ENCODE results near the gene ST6GALNAC5.
"Not testable (repeated sequence)": the region's sequence is repeated elsewhere in the genome, so short reads cannot be mapped to it uniquely, and the experiment has no call there.

Gene ST6GALNAC5

DNA sequence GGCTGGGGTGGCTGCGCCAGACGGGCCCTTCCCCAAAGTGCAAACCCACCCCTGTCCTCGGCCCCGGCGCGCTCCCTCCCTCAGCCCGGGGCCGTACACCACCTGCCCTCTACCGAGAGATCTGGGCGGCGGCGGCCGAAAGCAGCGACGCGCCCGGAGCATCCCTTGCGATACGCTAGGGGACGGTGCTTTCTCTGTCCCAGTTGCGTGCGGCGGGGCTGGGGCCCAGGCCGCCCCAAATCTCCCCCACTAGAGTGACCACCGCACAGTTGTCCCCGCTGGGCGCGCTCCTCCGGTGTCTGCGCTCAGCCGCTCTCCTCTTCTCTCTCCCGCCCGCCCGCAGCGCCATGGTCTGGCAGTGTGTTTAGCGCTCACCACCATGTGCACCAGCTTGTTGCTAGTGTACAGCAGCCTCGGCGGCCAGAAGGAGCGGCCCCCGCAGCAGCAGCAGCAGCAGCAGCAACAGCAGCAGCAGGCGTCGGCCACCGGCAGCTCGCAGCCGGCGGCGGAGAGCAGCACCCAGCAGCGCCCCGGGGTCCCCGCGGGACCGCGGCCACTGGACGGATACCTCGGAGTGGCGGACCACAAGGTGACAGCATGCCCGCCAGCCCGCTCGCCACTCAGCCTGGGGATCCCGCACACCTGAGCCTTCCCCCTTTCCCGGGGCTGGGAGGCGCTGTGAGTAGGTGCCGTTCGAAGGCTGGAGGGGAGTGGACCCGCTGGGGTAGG lies 1.0 kb downstream of the ST6GALNAC5 start:
- no peak for DNase-seq

DNA sequence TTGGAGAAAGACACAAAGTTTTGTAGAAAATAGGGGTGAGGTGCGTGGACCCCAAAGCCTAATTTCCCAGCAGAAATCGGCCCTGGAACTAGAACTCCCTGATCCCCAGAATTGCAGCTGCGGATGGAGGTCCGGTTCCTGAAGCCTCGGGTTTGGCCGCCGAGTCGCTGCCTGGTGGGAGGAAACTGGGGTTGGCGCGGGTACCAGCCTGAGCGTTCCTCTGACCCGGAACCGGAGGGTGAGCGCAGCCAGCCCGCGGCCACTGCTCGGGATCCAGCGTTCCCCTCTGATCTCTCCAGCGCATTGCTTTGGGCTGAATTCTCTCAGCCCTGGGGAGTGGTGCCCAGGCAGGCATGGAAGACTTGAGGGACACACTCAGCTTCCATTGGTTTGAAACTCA lies 1.6 kb downstream of the ST6GALNAC5 start:
- DNase-seq = no peak

GRCh38 chr1:76870037-76870436 lies 2.8 kb downstream of the ST6GALNAC5 start:
- DNase-seq = no peak

- DNase-seq = no peak
These were observed 4.2 kb downstream of the ST6GALNAC5 start for GRCh38 chr1:76871355-76871974.

GRCh38 chr1:76872944-76873343 lies 5.7 kb downstream of the ST6GALNAC5 start:
- DNase-seq = no peak

GRCh38 chr1:76876655-76877395 lies 9.5 kb downstream of the ST6GALNAC5 start:
- DNase-seq = no peak

GRCh38 chr1:76879014-76879413 lies 11.7 kb downstream of the ST6GALNAC5 start:
- DNase-seq = not testable (repeated sequence)

GRCh38 chr1:76881762-76882161 lies 14.5 kb downstream of the ST6GALNAC5 start:
- DNase-seq = no peak

DNA sequence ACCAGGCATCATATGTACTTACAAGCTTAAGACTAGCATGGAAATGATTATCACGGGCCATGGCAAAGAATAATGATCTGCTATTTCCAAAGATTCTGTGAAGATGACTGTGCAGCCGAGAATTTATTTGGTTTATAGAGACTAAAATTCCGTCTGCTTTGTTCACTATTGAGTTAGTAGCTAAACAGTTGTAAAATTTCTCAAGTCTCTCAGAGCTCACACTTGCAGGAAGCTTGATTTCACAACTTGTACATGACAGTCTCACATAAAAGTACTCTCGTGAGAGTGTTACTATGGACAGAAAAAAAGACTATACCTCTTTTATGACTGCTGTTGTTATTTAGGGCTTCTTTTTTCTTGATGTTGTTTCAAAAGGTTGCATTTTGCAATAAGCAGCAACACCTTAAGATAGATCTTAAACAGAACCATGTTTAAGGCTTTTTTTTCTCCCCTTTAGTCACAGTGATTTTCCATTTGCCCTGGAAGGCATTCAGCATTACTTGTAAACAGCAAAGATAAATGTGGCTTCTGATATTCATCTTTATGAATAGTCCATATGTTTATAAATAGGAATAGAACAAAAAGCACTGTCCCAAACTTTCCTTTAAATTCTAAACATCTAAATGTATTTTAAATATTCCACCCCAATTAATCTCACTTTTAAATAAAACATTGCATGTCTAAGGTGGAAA lies 24.8 kb downstream of the ST6GALNAC5 start:
- no peak for DNase-seq

DNA sequence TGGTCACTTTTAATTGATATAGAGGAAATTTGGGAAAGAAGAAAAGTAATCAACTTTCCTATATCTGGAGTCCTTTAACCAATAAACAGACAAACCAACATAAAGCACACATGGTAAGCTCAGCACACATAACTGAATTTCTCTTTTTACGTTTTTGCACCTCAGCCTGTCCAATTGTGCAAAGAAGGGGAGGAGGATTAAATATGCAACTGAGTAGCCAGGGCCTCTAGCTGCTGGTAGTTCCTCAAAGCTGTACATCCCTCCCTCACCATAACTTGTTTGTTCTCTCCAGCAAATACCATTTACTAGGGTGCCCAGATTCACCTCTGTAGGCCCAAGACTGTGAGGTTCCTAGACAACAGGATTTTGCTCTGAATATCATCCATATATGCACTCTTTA lies 25.4 kb downstream of the ST6GALNAC5 start:
- DNase-seq = no peak

GRCh38 chr1:76901158-76901767 lies 34.0 kb downstream of the ST6GALNAC5 start:
- peak; percentile 3 for DNase-seq

DNA sequence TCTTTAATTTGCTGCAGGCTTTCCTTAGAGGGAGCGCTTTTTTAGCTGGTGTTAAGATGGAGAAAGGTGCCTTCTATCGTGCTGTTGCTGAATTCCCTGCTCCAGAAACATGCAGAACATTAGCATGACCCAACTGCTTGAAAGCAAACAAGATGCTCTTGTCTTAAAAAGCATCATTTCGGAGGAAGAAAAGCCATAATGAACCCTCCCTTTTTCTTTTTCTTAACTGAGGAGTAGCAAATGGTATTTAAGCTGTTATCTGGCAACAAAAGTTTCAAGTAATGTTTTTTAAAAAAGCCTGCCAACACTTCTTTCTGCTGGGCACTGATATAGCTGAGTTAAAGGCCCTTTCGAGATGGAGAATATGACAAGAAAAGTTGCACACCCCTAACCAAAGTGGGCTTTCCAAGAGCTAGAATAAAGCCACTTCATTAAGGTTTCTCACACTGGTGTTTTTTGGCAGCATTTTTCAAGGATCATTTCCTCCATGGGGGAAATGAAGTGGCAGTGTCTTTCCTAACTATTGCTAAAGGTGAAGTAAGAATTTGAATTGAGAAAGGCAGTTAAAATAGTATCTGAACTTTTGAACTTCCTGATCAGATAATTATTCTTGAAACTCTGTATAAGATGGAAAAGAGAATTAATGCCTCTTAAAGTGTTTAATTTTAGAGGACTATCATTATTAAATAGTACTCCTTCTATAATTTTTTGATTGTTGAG lies 38.8 kb downstream of the ST6GALNAC5 start:
- DNase-seq = no peak

GRCh38 chr1:76909311-76909710 lies 42.0 kb downstream of the ST6GALNAC5 start:
- no peak for DNase-seq

GRCh38 chr1:76919085-76919484 lies 51.8 kb downstream of the ST6GALNAC5 start:
- no peak for DNase-seq

DNA sequence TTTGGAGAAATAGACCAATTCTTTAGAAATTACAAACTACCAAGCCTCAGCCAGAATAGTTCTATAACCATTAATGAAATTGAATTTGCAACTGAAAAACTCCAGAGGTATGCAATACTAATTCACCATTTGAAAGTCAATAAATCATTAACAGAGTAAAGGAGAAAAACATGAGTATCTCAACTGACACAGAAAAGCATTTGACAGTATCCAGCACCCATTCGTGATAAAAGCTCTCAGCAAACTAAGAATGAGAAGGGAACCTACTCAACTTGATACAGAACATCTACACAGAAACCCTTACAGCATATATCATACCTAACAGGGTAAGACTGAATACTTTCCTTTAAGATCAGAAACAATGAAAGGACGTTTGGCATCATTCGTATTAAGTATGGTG lies 54.3 kb downstream of the ST6GALNAC5 start:
- DNase-seq = no peak

- DNase-seq = no peak
These were observed 58.5 kb downstream of the ST6GALNAC5 start for GRCh38 chr1:76925825-76926224.

- DNase-seq = no peak
These were observed 61.2 kb downstream of the ST6GALNAC5 start for GRCh38 chr1:76928522-76928921.

DNA sequence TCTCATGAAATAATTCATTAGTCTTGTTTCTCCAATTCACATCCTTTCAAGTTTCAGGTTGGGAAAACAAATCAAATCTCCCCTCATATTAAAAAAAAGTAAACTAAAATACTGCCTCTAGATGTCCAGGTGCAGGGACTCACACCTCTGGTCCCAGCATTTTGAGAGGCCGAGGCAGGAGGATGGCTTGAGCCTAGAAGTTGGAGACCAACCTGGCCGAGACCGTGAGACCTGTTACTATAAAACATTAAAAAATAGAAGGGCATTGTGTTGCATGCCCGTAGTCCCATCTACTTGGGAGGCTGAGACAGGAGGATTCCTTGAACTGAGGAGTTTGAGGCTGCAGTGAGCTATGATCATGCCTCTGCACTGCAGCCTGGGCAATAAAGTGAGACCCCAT lies 61.9 kb downstream of the ST6GALNAC5 start:
- DNase-seq = no peak

DNA sequence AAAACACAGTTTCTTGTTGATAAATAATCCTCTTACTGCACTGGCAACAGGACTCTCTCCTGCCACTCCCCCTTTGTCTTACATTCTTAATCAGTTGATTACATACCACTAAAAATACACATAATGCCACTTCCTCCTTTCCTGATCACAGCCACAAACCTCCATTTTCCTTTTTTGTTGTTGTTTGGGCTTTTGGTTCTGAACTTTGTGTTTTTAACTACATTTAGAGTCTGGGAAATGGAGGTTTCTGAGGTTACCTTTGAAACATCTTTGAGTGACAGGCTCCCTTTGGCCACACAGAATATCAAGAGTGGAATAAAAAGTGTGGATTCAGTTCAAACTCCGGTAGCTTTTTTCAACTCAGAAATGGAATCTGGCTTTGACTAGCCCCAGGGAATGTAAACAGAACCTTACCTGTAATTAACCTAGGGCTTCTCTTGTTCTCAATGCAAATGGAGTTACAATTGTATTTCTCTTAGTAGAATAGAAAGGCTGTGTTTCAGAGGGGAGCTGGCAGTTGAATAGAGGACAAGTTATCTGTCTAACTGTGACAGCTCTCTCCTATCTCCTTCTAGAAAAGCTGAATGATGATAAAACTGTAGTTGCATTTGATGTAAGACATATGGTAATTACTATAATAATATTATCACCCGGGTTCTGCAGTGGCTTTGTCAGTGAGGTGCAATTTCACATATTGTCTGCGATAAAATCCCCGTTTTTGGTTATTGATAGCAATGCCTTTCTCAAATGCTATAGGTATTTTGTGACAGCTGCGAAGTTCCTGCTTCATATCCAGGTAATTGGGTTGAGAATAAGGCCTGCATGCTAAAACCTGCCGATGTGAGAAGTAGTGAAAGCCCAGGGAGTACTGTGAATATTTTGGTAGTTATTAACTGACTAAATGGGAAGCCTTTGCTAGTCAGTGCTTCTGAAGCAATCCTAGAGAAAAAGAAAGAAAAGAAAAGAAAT lies 66.9 kb downstream of the ST6GALNAC5 start:
- DNase-seq = no peak

GRCh38 chr1:76938304-76938703 lies 71.0 kb downstream of the ST6GALNAC5 start:
- no peak for DNase-seq
